Measurements from ENCODE around the gene SMIM3.
A peak's percentile ranks its signal among the peaks of the same experiment; 100 is the strongest.

Gene SMIM3

DNA sequence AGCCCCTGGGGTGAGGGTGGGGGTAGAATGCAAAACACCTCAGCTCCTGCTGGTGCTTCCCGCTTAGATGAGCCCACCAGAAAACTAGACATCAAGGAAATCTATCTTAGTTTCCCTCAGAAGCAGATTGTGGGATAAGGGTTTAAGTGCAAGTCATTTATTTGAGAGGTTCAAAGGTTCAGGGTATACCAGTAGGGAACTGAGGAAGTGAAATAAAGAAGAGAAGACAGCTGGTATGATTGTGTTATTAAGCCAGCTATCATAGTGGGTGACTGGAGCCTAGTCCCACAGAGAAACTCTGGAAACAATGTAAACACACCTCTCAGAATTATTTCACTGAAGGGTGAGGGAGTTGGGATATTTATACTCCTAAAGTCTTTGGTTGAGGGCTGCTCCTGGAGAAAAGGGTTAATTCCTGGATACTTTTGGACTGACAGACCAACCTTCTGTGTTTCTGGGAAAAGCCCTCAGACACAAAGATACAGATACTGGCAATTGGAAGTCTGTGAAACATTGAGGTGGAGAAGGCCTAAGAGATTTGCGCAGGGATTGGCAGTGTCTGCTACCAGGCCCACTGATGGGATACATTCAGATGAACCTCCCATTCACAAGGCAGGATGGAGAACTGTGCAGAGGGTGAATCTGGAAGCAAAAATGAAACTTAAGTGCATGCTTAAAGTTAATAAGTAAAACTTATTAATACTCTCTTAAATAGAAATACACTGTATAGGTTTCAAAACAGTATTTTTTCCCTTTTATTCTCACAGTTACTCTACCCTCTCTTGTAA is 13.4 kb upstream of the SMIM3 start:
- peak; percentile 75 for DNase-seq

DNA sequence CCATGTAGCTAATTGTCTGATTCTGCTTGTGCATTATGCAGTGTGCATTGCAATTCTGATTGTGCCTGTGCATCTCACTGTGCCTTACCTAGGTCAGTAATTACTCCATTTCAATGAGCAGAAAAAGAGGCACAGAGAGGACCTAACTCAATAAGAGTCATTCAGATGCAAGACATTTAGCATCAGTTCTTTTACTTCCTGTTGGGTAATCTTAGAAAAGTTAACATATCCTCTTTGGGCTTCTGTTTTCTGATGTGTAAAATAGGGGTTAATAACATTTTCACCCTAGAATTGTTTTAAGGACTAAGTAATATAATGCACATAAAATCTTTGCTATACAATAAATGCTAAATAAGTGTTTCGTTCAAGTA is 12.8 kb upstream of the SMIM3 start:
- peak; percentile 68 for DNase-seq

DNA sequence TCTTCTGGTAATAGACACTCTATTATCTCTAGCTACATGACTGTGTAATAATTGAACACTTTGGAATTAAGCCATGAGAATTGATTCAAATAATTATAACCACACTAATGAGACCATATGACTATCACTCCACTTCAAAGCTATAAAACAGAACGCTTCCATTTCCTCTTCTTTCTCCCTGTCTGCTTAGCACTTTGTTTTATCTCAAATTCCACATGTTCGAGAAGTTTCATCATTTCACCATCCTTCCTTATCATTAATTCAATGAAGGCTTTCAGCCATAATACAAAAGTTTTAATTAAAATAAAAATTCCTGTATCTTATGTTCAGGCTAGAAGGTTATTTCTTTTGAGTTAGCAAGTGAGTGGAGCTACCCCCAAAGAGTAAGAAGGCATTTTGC is 12.3 kb upstream of the SMIM3 start:
- DNase-seq, result no peak

DNA sequence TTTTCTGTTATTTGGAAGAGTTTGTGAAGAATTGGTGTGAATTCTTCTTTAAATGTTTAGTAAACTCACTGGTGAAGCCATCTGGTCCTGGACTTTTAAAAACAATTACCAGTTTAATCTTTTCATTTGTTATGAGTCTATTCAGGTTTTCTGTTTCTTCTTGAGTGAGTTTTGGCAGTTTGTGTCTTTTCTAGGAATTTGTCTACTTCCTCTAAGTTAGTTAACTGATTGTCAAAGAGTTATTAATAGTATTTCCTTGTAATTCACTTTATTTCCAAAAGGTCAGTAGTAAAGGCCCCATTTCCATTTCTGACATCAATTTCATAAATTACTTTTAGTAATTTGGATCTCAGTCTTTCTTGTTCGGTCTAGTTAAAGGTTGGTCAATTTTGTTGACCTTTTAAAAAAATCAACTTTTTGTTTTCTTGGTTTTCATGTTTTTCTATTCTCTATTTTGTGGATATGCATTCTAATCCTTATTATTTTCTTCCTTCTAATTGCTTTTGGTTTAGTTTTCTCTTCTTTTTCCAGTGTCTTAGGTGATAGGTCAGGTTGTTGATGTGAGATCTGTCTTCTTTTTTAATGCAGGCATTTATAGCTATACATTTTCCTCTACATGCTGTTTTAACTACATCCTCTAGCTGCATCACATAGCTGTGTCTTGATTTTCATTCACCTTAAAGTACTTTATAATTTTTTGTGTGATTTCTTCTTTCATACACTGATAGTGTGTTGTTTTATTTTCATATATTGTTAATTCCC is 7.3 kb upstream of the SMIM3 start:
- no peak for DNase-seq

DNA sequence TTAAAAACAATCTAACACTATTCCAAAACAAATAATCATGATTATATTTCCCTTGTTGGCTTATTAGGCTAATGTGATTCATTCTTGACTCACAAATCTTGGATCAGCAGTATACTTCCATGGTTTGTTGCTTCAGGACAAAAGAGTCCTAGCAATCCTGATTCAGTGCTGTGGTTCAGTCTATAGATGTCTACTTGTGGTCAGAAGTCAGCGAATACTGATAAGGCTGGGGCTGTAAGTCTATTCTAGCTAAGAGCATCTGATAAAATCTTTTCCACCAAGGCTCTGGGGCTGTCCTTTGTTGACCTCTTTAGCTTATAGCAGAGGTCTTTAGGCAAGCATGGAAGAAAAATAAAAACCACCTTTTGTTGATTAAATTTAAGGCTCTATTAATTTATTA is 4.4 kb upstream of the SMIM3 start:
- no peak for DNase-seq

DNA sequence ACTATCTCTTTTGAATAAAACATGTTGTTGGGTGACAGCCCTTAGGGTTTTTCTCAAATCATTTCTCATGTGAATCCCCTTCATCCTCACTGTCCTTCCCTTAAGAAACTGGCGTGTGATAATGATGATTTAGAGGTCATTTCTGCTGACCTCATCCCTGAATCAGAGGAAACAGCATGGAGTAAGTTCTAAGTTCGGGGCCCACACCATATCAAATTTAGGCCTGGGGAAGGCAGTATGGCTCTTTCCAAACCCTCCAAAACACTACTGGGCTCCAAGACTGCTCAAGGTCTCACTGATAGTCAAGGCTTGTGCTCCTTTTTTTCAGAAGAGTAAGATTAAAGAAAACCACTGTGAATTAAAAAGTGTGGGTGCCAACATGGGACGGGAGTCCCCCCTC is 872 bp upstream of the SMIM3 start:
- DNase-seq, result peak; percentile 90

DNA sequence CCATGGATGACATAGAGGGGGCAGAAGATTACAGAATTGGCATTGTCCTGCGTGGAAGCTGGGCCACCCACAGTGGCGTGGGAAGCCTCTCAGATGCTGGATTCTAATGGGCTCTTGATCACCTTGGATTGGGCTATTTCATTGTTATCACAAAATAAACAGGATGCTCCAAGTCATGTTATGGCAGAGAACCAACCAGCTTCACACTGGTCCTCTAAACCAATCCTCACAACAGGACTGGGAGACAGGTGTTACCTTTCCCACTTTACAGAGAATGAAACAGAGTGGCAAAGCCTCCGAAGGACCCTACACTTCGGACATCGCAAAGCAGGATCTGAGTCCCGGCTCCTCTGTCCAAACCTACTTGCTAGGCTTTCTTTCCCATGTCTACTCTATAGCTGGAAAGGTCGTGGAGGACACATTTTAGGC is 455 bp upstream of the SMIM3 start:
- no peak for DNase-seq

DNA sequence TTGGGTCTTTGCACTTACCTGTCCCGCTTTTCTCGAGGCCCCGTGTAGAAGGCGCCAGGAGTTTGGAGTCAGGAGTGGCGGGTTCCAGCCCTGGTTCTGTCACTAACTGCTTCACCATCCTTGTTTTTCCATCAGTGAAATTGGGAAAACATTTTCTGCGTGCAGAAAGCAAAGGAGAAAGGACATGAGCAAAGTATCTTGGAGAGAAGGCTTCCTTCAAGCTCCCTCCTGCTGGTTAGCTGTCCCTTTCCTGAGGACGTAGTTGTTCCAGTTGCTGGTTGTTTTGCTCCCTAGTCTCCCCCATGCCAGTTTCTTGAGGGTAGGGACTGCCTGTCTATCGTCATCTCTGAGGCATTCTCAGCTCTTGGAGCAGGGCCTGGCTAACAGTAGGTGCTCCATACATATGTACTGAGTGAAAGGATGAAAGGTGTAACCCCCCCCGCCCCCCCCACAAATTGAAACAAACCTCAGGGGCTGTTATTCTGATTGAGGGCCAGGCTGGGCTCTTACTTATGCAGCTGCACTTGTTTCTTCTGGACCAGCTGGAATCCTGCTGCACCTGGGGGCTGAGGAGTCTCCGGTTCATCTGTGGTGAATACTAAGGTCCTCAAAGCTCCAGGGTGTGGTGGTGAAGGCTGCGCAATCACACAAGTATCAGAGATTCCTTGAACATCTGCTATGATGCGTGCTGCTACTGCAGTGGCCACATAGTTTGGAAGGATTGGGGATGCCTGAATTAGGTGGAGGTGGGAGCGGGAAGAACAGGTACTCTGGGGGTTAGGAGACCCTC is 1.0 kb downstream of the SMIM3 start:
- DNase-seq, result no peak

DNA sequence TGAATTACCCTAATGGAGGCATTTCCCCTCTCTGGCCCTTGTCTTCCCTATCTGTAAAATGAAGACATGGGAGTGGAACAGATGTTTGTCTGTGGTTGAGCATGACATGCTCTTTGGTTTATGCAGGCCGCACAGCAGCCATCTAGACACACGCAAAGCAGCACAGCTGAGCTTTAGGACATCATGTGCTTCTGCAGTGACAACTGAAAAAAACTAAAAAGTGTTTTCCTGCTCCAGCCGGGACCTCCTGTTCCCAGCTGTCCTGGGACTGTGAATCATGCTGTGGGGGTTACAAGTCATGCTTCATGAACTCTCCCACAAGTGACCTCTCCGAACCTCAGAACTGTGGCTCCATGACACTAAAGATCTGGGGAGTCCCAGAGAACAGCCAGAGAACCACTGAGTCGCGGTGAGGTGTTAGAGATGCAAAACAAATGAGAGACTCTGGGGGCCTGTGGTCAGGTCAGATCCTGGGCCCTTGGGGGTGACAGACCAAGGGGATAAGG is 1.7 kb downstream of the SMIM3 start:
- peak; percentile 82 for DNase-seq

DNA sequence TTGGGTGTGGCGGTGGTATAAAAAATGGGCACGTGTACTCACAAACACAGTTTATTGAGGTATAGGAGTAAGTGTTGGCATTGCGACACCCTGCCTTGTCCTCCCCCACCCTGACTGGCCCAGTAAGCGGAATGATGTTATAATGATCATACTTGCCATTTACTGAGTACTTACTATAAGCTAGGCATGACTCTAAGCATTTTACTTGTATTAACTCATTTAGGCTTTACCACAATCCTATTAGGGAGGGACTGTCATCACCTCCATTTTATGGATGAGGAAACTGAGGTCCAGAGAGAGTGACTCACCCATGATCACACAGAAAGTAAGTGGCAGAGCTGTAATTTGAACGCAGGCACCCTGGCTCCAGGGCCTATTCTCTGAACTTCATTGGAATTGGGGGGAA is 2.3 kb downstream of the SMIM3 start:
- peak; percentile 81 for DNase-seq

DNA sequence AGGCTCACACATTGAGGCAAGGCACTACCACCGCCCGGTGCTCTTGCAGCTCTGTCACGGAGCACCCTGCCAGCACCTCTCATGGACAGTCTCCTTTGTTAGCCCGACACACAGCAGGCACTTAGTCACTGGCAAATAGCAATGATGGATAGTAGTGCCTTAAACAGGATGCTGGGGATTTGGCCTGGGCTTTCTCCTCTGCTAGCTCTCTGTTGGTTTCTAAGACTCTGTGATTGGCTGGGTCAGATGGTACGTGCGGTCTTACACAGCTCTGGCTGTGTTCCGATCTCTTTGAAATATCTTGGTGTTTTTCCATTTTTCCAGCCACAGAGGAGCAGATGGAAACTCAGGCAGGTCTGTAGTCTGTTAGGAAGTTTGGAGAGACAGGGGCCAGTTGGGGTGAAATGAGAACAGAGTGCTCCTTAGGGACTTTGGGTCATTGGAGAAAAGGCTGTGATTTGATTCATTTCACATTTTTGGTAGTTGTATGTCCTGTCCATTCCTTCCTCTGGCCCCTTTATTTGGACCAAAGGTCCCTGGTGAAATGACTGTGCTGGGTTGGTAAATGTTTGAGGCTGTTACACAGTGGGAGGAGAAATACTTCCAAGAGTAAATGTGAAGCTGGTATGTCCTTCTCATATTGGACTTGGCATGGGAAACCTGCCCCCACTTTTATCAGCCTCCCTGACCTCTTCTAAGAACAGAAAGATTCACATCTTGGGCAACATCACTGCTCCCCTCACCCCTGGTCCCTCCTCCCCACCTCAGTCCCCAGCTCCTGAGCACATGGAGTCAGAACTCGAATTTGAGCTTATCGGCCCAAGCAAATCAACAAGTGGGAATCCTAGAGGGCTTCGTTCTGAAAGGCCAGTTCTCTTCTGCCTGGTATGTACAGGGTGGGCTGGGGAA is 3.4 kb downstream of the SMIM3 start:
- DNase-seq, result no peak

DNA sequence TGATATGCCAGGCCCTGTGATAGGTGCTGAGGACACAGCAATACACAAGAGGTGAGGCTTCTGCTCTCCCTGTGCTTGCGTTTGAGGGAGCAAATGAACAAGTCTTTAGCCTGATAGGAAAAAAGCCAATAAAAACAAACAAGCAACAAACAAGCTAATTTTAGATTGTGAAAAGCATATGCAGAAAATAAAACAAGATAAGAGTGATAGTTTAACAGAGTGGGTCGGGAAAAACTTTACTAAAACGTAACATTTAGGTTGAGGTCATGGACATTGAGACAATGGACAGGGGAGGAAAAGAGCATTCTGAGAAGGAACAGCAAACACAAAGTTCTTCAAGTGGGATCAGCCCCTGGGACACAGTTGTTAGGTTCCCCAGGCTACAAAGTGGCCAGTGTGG is 4.3 kb downstream of the SMIM3 start:
- DNase-seq, result no peak

DNA sequence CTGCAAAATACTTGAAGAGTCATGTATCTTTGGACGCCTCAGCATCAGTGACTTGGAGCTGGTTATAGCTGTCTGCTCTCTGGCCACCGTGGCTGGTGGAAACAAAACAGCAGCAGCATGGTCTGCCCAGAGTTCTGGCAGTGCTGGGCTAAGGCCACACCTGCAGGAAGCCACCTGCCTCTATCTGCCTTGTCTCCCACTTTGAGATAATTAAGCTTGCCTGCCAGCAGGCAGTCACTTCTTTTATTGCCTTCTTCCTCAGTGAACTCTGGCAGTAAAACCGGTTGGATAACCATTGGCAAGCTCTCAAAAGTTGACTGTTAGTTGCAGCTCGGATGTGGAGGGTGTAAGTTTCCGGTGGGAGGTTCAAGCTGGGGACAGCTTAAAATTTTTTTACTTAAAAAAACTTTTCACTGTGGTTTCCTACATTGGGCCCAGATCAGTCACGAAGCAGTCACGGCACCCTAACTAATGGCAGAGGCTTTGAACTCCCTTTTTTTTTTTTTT is 4.9 kb downstream of the SMIM3 start:
- DNase-seq, result peak; percentile 29

DNA sequence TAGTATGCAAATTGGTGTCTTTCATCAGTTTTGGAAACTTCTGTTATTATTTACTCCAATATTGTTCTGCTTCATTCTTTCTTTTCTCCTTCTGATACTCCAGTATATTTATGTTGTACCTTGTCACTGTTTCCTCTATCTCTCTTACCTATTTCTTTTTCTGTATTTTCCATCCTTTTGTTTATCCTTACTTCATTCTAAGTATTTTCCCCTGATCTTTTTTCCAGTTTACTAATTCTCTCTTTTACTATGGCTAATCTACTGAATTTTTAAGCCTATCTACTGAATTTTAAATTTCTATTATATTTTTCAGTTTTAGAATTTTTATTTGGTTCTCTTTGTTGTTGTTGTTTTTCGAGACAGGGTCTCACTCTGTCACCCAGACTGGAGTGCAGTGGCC is 7.4 kb downstream of the SMIM3 start:
- no peak for DNase-seq

DNA sequence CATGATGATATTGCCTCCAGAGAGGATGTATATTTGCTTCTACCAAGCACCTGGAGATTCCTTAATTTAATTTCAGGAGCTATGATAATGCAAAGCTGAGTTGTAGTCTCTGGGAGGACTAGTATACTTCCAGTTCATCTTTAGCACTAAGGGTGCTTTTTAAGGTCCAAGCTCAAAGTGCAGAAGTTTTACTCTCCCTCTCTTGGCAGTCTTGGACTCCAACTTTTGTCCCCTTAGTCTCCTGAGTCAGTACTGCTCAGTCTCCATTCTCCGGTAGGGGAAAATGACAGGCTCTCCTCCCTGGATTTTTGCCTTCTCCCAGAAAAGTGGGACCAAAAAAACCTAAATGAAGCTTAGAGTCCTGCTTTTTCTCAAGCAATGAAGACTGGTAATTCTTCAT is 8.3 kb downstream of the SMIM3 start:
- DNase-seq, result no peak

DNA sequence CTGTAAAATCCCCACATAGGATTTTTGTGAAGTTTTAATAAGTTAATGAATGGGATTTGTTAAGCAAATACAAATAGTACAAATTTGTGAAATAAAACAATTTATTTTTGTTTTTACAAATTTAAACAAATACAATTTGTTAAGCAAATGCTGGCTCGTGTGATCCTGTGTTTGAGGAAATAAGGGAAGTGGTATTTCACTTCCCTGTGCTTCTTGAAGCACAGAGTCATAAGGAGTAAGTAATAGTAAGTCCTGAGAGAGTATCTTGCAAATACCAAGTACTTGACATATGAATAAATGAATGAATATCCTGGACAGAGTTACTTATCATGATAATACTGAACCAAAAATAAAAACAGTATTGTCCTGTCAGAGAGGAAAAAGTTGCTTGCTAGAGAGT is 9.1 kb downstream of the SMIM3 start:
- DNase-seq, result peak; percentile 79

DNA sequence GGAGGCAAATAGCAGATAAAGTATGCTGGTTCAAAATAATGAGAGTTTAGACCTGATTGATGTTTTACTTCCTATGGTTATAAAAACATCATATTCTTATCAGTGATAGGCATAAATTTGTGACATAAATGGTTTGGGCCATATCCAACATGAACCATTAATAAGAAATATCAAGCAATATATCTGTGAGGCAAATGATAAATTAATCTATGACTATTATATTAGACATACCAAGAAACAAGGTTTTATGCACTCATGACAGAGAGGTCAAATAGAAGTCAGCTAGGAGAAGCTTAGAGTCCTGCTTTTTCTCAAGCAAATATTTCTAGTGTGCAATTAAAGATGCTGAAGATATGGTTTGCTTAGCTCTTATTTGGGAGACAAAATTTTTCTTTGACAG is 10.4 kb downstream of the SMIM3 start:
- no peak for DNase-seq

DNA sequence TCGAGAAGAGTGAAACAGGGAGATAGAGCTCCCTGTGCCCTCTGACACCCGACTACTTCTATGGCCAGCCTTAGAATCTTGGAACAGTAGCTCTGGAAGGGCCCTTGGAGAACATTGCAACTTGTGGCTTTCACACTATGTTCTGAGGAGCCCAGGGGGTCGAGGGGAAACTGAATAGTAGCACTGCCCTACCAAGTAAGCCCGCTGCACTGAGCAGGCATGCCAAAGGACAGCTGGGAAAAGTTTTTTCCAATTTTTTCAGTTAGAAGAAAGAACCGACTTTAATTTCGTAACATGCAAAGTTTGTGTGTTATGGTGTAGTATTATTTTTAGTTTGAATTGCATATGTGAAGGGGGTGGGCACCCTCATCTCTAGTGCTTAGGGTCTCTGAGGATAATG is 10.9 kb downstream of the SMIM3 start:
- DNase-seq, result no peak

DNA sequence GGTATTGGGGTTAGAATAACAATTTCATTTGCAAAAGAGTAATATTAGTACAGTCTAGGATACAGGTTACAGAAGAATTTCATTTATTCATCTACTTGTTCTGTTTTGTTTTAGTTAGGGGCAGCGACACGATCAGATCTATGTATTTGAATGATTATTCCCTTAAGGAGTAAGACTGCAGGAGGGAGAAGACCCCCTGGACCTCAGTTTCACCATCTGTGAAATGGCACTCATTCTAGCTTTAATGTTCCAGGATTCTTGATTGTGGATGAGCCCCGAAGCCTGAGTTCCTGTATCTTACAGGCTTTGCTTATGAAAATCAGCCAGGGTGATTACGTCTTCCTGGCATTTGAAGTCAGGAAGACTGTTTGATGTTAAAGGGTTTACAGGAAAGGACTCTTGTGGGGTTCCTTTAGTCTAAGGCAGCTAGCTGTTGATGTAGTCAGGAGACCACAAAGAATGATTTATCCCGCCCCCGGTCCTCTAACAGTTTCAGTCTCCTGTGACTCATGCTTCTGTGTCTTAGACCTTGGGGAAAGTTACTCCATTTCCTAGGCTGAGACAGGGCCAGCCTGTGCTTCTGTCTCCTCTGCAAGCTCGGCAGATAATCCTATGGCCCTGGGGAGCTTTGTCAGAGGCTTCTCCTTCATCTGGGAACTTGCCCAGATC is 11.5 kb downstream of the SMIM3 start:
- DNase-seq, result peak; percentile 98

DNA sequence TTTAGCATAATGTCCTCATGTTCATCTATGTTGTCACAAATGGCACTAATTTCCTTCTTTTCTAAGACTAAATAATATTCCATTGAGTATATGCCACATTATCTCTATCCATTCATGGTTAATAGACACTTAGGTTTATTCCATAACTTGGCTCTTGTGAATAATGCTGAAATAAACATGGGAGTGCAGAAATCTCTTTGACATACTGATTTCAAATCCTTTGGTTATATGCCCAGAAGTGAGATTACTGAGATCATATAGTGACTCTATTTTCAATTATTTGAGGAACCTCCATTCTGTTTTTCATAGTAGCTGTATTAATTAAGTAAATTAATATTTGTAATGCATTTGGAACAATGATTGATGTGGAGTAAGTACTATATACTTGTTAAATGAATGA is 13.0 kb downstream of the SMIM3 start:
- DNase-seq, result peak; percentile 23

DNA sequence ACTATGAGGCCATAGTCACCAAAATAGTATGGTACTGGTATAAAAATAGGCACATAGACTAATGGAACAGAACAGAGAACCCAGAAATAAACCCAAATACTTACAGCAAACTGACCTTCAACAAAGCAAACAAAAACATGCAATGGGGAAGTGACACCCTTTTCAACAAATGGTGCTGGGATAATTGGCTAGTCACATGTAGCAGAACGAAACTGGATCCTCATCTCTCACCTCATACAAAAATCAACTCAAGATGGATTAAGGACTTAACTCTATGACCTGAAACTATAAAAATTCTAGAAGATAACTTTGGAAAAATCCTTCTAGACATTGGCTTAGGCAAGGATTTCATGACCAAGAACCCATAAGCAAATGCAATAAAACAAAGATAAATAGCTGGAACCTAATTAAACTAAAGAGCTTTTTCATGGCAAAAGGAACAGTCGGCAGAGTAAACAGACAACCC is 14.9 kb downstream of the SMIM3 start:
- DNase-seq, result peak; percentile 52

DNA sequence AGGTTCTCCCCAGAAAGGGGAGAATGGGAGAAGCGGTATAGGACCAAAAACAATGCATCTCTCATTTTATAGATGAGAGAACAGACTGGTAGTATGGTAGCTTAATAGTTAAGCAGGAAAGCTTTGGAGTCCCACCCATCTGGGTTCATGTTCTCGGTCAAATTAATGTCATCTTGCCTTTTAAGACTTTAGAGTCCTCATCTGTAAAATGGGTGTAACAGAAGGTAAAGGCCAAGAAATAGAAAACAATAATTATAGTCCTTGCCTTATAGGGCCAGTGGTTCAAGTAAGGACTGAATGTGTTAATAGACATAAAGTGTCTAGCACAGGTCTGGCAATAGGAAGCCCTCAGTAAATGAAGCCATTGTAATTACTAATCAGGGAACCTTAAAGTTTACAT is 16.4 kb downstream of the SMIM3 start:
- no peak for DNase-seq

Measured in inflammatory macrophage treated with lipopolysaccharide for 4 hours (primary cell).